Measurements from ENCODE around the gene CEP112.
"Not testable (repeated sequence)": the region's sequence is repeated elsewhere in the genome, so short reads cannot be mapped to it uniquely, and the experiment has no call there.

DNA sequence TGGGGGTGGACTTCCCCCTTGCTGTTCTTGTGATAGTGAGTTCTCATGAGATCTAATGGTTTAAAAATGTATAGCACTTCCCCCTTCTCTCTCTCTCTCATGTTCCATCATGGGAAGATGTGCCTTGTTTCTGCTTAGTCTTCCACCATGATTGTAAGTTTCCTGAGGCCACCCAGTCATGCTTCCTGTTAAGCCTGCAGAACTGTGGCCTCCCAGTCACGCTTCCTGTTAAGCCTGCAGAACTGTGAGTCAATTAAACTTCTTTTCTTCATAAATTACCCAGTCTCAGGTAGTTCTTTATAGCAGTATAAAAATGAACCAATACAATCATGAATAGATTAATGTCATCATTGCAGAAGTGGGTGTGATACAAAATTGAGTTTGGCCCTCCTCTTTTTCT, 383.4 kb downstream of the CEP112 start:
- TF ChIP-seq, protein P1, sequence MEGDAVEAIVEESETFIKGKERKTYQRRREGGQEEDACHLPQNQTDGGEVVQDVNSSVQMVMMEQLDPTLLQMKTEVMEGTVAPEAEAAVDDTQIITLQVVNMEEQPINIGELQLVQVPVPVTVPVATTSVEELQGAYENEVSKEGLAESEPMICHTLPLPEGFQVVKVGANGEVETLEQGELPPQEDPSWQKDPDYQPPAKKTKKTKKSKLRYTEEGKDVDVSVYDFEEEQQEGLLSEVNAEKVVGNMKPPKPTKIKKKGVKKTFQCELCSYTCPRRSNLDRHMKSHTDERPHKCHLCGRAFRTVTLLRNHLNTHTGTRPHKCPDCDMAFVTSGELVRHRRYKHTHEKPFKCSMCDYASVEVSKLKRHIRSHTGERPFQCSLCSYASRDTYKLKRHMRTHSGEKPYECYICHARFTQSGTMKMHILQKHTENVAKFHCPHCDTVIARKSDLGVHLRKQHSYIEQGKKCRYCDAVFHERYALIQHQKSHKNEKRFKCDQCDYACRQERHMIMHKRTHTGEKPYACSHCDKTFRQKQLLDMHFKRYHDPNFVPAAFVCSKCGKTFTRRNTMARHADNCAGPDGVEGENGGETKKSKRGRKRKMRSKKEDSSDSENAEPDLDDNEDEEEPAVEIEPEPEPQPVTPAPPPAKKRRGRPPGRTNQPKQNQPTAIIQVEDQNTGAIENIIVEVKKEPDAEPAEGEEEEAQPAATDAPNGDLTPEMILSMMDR (IDR thresholded peaks at IDR 0.05; ENCODE audit: extremely low read depth in 1 of 2, insufficient read depth in 1 of 2, low read depth in 1 of 2, low read length in 2 of 2): not testable (repeated sequence)
- TF ChIP-seq POLR2A (IDR thresholded peaks at IDR 0.05; ENCODE audit: low read depth, low read length); FOS (IDR thresholded peaks at IDR 0.05; ENCODE audit: borderline replicate concordance, insufficient read depth, low read length): not testable (repeated sequence)

Measured in endothelial cell of umbilical vein (primary cell).